ENCODE data around the gene GNB2.

GNB2 gene

DNA sequence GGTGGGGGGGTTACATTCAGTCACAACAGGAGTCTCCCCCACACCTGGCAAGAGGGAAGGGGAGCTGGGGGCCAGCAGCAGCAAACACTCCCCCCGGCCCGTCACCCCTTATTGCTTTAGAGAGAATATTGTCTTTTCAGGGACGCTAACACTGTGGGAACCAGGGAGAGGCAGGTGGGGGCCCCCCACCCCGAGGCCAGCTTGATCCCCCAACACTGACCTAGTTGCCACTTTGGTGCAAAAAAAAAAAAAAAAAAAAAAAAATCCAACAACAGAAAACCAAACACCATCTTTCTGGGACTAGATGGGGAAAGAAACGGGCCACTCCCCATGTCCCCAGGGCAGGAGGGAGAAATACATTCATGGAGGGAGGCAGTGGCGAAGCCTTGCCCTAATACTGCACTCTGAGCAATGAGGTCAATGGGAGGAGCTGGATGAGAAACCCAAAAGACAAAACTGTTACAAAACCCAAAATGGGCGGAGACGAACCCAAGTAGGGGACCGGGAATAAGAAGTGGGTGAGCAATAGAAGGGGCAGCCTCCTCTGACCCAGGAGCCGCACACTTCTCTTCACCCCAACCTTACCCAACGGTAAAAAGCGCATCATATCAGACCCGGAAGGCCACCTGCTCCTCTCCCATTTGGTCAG, 6.5 kb downstream of the GNB2 start:
- Histone ChIP-seq H3K27ac (ENCODE audit: low read length) (no peak overlapping the region), H3K36me3 (replicated peaks; ENCODE audit: insufficient read depth, low read length) (no peaks in the 10 kb centered on the region), H3F3A (ENCODE audit: insufficient read depth, low read length) (peaks cover 8% of the 10 kb centered on the region; the same call in 1 of the 2 replicates), H3K4me3 (ENCODE audit: low read length) (no peak overlapping the region), H2AFZ (ENCODE audit: low read length) (no peak overlapping the region), H3K9ac (ENCODE audit: low read length) (no peak overlapping the region), H3K4me1 (ENCODE audit: low read length) (no peaks in the 10 kb centered on the region), H3K27me3 (replicated peaks; ENCODE audit: insufficient read depth, low read length) (no peaks in the 10 kb centered on the region), H3K9me3 (replicated peaks; ENCODE audit: insufficient read depth, low read length) (no peaks in the 10 kb centered on the region), H3K9me2 (replicated peaks; ENCODE audit: insufficient read depth, low read length) (no peaks in the 10 kb centered on the region), H4K20me1 (ENCODE audit: insufficient read depth, low read length) (no peaks in the 10 kb centered on the region), H3K79me2 (ENCODE audit: low read length) (peaks cover 34% of the 10 kb centered on the region), H3K4me2 (ENCODE audit: low read depth, low read length) (no peak overlapping the region)
- TF ChIP-seq, protein P1, sequence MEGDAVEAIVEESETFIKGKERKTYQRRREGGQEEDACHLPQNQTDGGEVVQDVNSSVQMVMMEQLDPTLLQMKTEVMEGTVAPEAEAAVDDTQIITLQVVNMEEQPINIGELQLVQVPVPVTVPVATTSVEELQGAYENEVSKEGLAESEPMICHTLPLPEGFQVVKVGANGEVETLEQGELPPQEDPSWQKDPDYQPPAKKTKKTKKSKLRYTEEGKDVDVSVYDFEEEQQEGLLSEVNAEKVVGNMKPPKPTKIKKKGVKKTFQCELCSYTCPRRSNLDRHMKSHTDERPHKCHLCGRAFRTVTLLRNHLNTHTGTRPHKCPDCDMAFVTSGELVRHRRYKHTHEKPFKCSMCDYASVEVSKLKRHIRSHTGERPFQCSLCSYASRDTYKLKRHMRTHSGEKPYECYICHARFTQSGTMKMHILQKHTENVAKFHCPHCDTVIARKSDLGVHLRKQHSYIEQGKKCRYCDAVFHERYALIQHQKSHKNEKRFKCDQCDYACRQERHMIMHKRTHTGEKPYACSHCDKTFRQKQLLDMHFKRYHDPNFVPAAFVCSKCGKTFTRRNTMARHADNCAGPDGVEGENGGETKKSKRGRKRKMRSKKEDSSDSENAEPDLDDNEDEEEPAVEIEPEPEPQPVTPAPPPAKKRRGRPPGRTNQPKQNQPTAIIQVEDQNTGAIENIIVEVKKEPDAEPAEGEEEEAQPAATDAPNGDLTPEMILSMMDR (IDR thresholded peaks at IDR 0.05; ENCODE audit: low read length) = no peak
- no peak for TF ChIP-seq EZH2 (optimal IDR thresholded peaks at IDR 0.05; ENCODE audit: low read depth, low read length)
- no peak for TF ChIP-seq EZH2phosphoT487 (IDR thresholded peaks at IDR 0.05; ENCODE audit: low read length)
- DNase-seq = no peak

DNA sequence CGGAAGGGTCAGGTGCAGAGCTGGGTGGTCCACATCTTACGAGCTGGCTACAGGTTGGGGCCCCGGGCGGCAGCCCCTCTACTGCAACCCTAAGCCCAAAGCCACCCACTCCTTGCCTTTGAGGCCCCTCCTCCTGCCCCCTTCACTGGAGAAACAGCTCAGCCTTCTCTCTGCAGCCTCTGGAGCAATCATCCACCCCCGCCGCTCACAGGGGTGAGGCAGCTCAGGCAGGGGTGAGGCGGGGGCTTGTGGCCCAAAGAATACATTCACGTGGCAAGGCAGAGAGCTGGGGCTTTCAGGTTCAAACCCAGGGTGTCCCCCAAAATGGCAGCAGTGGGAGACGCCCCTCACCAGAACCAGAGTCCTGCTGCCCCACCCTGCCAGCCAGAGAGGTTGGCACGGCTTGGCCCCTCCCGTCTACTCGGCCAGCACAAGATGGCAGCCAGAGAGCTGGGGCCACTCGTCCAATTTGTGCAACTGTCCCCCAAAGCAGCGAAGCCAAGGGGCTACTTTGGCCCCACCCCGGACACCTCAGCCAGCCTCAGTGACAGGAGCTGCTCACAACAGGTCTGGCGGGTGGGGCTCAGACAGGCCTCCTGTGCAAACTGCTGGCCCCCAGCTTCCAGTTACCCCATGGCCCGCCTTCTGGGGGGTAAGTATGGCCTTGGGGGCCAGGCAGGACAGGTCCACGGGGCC, 7.2 kb downstream of the GNB2 start:
- no peaks in the 10 kb centered on the region for H4K20me1 ChIP-seq (ENCODE audit: insufficient read depth, low read length)
- H3K79me2 ChIP-seq (ENCODE audit: low read length) = peaks cover 27% of the 10 kb centered on the region
- H3K4me3 ChIP-seq (ENCODE audit: low read length) = no peak overlapping the region
- H3K9me2 ChIP-seq (replicated peaks; ENCODE audit: insufficient read depth, low read length) = no peaks in the 10 kb centered on the region
- no peak for TF ChIP-seq EZH2 (optimal IDR thresholded peaks at IDR 0.05; ENCODE audit: low read depth, low read length)
- TF ChIP-seq, protein P1 (IDR thresholded peaks at IDR 0.05; ENCODE audit: low read length) = no peak
- no peak for TF ChIP-seq EZH2phosphoT487 (IDR thresholded peaks at IDR 0.05; ENCODE audit: low read length)
- H3K27me3 ChIP-seq (replicated peaks; ENCODE audit: insufficient read depth, low read length) = no peaks in the 10 kb centered on the region
- no peaks in the 10 kb centered on the region for H3K9me3 ChIP-seq (replicated peaks; ENCODE audit: insufficient read depth, low read length)
- no peak overlapping the region for H2AFZ ChIP-seq (ENCODE audit: low read length)
- H3K4me1 ChIP-seq (ENCODE audit: low read length) = no peaks in the 10 kb centered on the region
- no peak overlapping the region for H3K9ac ChIP-seq (ENCODE audit: low read length)
- H3F3A ChIP-seq (ENCODE audit: insufficient read depth, low read length) = peaks cover 8% of the 10 kb centered on the region; the same call in 1 of the 2 replicates
- no peaks in the 10 kb centered on the region for H3K36me3 ChIP-seq (replicated peaks; ENCODE audit: insufficient read depth, low read length)
- no peak overlapping the region for H3K27ac ChIP-seq (ENCODE audit: low read length)
- H3K4me2 ChIP-seq (ENCODE audit: low read depth, low read length) = no peak overlapping the region
- DNase-seq = no peak

DNA sequence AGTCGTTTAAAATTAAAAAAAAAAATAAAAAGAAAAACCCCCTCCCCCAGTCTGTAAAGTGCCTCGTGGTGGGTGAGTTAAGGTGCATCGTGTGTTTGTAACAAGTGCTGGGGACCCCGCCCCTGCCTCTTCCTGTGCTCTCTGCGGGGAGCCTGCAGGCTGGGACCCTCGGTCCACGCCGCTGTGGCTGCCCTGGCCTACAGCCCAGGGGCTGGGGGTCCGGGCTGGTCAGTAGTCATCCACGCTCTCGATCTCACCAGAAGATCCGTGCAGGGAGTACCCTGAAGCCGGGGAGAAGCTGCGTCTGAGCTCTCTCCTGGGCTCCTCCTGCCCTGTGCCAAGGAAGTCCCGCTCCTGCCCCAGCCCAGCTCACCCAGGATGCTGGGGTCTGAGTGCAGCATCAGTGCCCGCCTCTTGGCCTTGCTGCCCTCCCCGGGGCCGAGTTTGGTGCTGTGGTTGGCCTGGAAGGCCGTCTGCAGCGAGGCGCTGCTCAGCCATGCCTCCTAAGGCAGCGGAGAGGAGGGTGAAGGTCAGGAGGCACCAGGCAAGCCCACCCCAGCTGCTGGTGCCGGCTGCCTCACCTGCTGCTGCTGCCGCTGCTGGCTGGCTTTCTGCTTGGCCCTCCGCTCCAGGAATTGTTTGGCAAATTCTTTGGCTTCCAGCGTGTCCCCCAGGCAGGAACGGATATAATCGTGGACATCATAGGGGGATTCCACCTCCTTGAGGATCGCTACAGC, 8.1 kb downstream of the GNB2 start:
- no peaks in the 10 kb centered on the region for H3K36me3 ChIP-seq (replicated peaks; ENCODE audit: insufficient read depth, low read length)
- H3K27ac ChIP-seq (ENCODE audit: low read length) = no peak overlapping the region

More for the DNA sequence above, 8.1 kb downstream of the GNB2 start:
- TF ChIP-seq, protein P1 (IDR thresholded peaks at IDR 0.05; ENCODE audit: low read length) = no peak
- no peak for TF ChIP-seq EZH2 (optimal IDR thresholded peaks at IDR 0.05; ENCODE audit: low read depth, low read length)
- TF ChIP-seq EZH2phosphoT487 (IDR thresholded peaks at IDR 0.05; ENCODE audit: low read length) = no peak
- no peak overlapping the region for H2AFZ ChIP-seq (ENCODE audit: low read length)
- H3K4me3 ChIP-seq (ENCODE audit: low read length) = no peak overlapping the region
- H3K9me3 ChIP-seq (replicated peaks; ENCODE audit: insufficient read depth, low read length) = no peaks in the 10 kb centered on the region
- no peaks in the 10 kb centered on the region for H3K27me3 ChIP-seq (replicated peaks; ENCODE audit: insufficient read depth, low read length)
- H3K4me2 ChIP-seq (ENCODE audit: low read depth, low read length) = no peak overlapping the region
- no peak for DNase-seq
- H3F3A ChIP-seq (ENCODE audit: insufficient read depth, low read length) = peaks cover 8% of the 10 kb centered on the region; the same call in 1 of the 2 replicates
- no peak overlapping the region for H3K9ac ChIP-seq (ENCODE audit: low read length)
- no peaks in the 10 kb centered on the region for H3K4me1 ChIP-seq (ENCODE audit: low read length)
- no peaks in the 10 kb centered on the region for H3K9me2 ChIP-seq (replicated peaks; ENCODE audit: insufficient read depth, low read length)
- H4K20me1 ChIP-seq (ENCODE audit: insufficient read depth, low read length) = no peaks in the 10 kb centered on the region
- H3K79me2 ChIP-seq (ENCODE audit: low read length) = peaks cover 18% of the 10 kb centered on the region
